Psoas muscle (tissue), 8 donors: ENCODE data around the gene GNAT1. TPM values are rescaled to one million over a fixed set of nuclear protein-coding genes. Genes with fewer than 3 reads are reported as not detected.

Experiments used
- ATAC-seq, 4 donors: fragments of 200-7000 bp; cut with Tn5 transposase; one replicate each; pipeline ENCODE4 v1.9.1; 2020; ENCODE audit warnings: moderate library complexity in 3 of 4, mild to moderate bottlenecking in 2 of 4
- DNase-seq, 2 donors: peaks; one replicate each; pipeline ENCODE4 v3.0.0-alpha.2; 2020
- H3K27ac ChIP-seq: fragments of 200-600 bp; one replicate; pipeline ENCODE4 v1.8.0; 2022
- H3K27me3 ChIP-seq, 3 donors: fragments of 200-600 bp in 1 of 3; one replicate each; pipeline versions ENCODE4 v1.6.1 to v1.8.0; 2013 to 2022; ENCODE audit warnings: low read length in 2 of 3, mild to moderate bottlenecking in 2 of 3, moderate library complexity in 1 of 3; ENCODE audit not compliant: insufficient read depth in 3 of 3
- H3K36me3 ChIP-seq, 2 donors: fragments of 200-600 bp in 1 of 2; one replicate each; pipeline versions ENCODE4 v1.6.1 to v1.8.0; 2013 to 2022; ENCODE audit warnings: low read depth in 1 of 2, mild to moderate bottlenecking in 1 of 2, moderate library complexity in 1 of 2; ENCODE audit not compliant: insufficient read depth in 1 of 2
- H3K4me1 ChIP-seq: fragments of 200-600 bp; one replicate; pipeline ENCODE4 v1.8.0; 2022
- H3K4me3 ChIP-seq: fragments of 200-600 bp; one replicate; pipeline ENCODE4 v1.8.0; 2022; ENCODE audit warnings: mild to moderate bottlenecking
- H3K9me3 ChIP-seq: fragments of 200-600 bp; one replicate; pipeline ENCODE4 v1.8.0; 2022
- WGBS, 3 donors: extraction: QIAGEN DNeasy Blood & Tissue Kit; methylation state at CpG; one replicate each; pipeline versions ENCODE4 v1.1.6 to v1.1.7; 2013; 5-methylcytosine and 5-hydroxymethylcytosine counted together
- intact Hi-C, 2 donors: fragments of 100-400 bp; cut with DNase I; formaldehyde crosslinking; loops; one replicate each; pipeline versions ENCODE4 v1.11.0 to v1.14.2; 2022
- polyA plus RNA-seq, 3 donors: library from polyadenylated mRNA; stranded (reverse); fragments of 200-250 nt; gene quantifications; one replicate each; pipeline ENCODE4 v1.2.3, GENCODE V29; 2013
- total RNA-seq, 4 donors: library from RNA; stranded (reverse); fragmentation: NEBNext Ultra II Directional in 2 of 4; extraction: Animal tissue kit (Norgen Biotek cat#: 25700) in 2 of 4; gene quantifications; one replicate each; pipeline versions ENCODE4 v1.2.1 to v1.2.4, GENCODE V29; 2021 to 2023
- TF ChIP-seq, protein P1 (sequence below): fragments of 200-600 bp; IDR thresholded peaks from one replicate; pipeline ENCODE4 v1.8.0; 2022; ENCODE audit warnings: antibody characterized with exemption
- donor health status: healthy with polysubstance abuse.
- donor health status: DM: no; HTN: no; CAD: no; lungs with moderate emphysema.
- donor health status: Bipolar disorder and iron deficiency.
- donor health status: healthy.
- donor health status: DM: yes; HTN: yes; CAD: no.
- donor health status: DM: no; HTN: no; CAD: no.
- donor health status: DM: no; HTN: no; CAD: no.
- donor health status: DM: yes; HTN: yes; CAD: no.

The GNAT1 gene
- total and polyA plus RNA-seq, 7 donors = not detected

DNA sequence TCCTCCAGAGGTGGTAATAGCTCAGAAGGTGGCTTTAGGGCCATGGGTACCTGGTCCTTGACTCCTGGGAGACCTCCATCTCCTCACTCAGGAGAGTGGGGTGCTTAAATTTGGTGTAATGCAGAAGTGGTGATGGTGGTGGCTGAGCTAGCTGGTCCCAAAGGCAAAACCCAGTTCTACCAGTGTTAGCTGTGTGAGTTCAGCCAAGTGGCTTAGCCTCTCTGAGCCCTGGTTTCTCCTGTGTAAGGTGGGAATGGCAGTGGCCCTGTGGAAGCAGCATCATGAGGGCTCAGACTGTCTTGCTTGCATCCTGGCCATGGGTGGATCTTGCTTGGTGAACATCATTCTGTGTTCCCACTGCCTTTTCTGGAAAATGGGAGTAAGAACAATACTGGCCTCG, 26.9 kb upstream of the GNAT1 start:
- TF ChIP-seq, protein P1, sequence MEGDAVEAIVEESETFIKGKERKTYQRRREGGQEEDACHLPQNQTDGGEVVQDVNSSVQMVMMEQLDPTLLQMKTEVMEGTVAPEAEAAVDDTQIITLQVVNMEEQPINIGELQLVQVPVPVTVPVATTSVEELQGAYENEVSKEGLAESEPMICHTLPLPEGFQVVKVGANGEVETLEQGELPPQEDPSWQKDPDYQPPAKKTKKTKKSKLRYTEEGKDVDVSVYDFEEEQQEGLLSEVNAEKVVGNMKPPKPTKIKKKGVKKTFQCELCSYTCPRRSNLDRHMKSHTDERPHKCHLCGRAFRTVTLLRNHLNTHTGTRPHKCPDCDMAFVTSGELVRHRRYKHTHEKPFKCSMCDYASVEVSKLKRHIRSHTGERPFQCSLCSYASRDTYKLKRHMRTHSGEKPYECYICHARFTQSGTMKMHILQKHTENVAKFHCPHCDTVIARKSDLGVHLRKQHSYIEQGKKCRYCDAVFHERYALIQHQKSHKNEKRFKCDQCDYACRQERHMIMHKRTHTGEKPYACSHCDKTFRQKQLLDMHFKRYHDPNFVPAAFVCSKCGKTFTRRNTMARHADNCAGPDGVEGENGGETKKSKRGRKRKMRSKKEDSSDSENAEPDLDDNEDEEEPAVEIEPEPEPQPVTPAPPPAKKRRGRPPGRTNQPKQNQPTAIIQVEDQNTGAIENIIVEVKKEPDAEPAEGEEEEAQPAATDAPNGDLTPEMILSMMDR = no peak
- no peak for DNase-seq
- ATAC-seq = no peak
- Histone ChIP-seq H3K27me3 (no peaks in the 10 kb centered on the region), H3K4me1 (peaks cover 71% of the 10 kb centered on the region), H3K27ac (peak overlapping the region; percentile 69), H3K4me3 (no peak overlapping the region), H3K36me3 (peaks cover 0 to 9% of the 10 kb centered on the region in 2 donors), H3K9me3 (no peaks in the 10 kb centered on the region)
- WGBS, 3 donors = 28 to 50% (median 37%) methylated on average over 1 of the region's 1 CpG
- intact Hi-C loops = no loop called here

DNA sequence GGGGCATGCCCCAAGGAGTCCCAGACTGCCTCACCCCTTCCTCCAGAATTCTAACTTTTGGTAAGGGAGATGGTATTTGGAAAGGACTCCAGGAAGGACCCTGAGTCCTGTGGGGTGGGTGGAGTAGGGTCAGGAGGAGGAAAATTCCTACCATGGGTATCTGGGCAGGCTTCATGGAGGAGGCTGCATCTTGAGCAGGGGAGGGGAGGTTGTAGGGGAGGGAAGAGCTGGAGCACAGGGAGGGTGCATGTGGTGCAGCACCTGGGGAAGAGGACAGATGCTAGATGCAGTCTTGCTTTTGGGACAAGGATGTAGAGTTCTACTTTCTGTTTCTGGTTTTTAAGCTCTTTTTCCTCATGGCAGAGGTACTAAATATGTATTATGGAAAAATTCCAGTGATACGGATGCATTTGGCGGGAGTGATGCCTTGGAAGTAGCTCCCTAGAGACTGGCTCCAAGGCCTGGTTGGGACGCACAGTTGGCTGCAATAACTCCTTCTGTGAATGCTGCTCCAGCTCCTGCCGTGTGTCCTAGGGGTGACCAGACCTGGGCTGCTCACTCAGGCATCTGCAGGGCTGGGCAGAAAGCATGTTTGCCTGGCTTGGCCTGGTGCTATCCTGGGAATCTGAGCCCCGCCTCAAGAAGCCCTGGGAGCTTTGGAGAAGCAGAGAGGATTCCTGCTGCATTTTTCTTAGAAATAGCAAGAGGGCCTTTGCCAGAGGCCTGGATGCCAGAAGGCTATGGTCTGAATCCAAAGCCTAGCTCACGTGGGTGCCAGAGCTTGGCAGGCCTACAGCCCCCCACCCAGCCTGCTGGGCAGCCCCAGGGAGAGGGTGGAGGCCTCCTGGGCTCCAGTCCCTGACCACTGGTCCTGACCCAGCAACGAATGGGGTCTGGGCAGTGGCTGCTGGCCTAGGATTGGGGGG, 26.2 kb upstream of the GNAT1 start:
- TF ChIP-seq, protein P1 = no peak
- H3K4me3 ChIP-seq = peak overlapping the region; percentile 16
- WGBS, 3 donors = 2 to 7% (median 5%) methylated on average over 7 of the region's 7 CpGs

DNA sequence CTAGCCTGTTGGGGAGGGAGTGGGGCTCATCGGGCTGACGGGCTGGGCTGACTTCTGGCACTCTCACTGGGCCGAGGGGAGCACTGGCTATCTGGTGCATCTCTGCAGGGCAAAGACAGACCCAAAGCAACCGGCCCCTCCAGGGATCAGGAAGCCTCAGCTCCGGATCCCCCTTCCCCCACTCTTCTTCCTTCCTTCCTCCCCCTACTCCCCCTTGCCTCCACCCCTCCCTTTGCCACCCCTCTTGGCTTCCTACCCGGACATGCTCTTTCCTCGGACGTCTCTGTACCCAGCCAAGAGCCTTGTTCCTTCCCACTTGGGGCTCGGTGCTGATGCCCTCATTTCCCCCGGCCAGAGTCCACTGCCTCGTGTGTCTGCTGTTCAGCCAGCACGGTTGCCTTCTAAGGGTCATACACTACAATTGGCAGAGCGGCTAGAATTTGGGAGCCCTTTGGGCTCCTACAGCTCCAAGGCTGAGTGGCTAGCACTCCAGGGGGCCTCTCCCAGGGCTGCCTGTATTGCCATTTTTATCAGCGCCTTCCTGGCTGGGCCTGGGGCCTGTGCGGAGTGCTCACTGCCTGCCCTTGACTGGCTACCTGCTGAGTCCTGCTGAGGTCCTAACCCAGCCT, 25.4 kb upstream of the GNAT1 start:
- Histone ChIP-seq H3K4me3 (peak overlapping the region; percentile 32), H3K36me3 (no peaks in the 10 kb centered on the region), H3K27me3 (no peaks in the 10 kb centered on the region), H3K27ac (peak overlapping the region; percentile 69), H3K4me1 (peaks cover 82% of the 10 kb centered on the region), H3K9me3 (no peaks in the 10 kb centered on the region)
- ATAC-seq = peak in 3 of 4 donors; percentile 7 to 47 (median 43)
- intact Hi-C loops = no loop called here
- TF ChIP-seq, protein P1 = no peak
- DNase-seq = no peak
- WGBS, 3 donors = 11 to 17% (median 13%) methylated on average over 15 of the region's 15 CpGs

More for the DNA sequence above, 26.2 kb upstream of the GNAT1 start:
- intact Hi-C loops = no loop called here
- DNase-seq = peak in 1 of 2 donors; percentile 33
- Histone ChIP-seq H3K27ac (peak overlapping the region; percentile 69), H3K27me3 (no peaks in the 10 kb centered on the region), H3K36me3 (peaks cover 0 to 3% of the 10 kb centered on the region in 2 donors), H3K9me3 (no peaks in the 10 kb centered on the region), H3K4me1 (peaks cover 78% of the 10 kb centered on the region)
- ATAC-seq = peak in 3 of 4 donors; percentile 33 to 38 (median 34)

DNA sequence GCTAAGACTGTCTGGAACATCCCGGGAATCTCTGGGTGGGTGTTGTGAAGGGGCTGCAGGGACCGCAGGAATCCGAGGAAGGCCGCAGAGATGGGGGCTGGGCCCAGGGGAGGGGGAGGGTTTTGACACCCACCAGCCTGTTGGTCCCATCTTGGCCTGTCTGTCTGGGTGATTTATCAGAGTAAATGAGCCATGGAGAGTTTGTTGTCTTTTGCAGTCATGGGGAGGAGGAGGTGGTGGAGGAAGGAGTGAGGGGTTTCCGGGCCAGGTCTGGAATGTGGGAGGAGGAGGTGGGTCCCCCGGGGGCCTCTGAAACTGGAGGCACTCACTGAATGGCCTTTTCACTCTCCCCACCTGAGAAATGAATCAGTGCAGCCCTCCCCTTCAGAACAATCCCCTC, 24.8 kb upstream of the GNAT1 start:
- peaks cover 82% of the 10 kb centered on the region for H3K4me1 ChIP-seq
- peak overlapping the region; percentile 32 for H3K4me3 ChIP-seq
- no peak for DNase-seq
- H3K9me3 ChIP-seq = no peaks in the 10 kb centered on the region
- ATAC-seq = no peak
- no peaks in the 10 kb centered on the region for H3K36me3 ChIP-seq
- H3K27me3 ChIP-seq = no peaks in the 10 kb centered on the region
- intact Hi-C loops = no loop called here
- TF ChIP-seq, protein P1 = no peak
- peak overlapping the region; percentile 69 for H3K27ac ChIP-seq
- 55 to 72% (median 58%) methylated on average over 6 of the region's 6 CpGs for WGBS, 3 donors
